Epithelial cell of esophagus (primary cell): ENCODE results near the gene QPRT.
"Not testable (repeated sequence)": the region's sequence is repeated elsewhere in the genome, so short reads cannot be mapped to it uniquely, and the experiment has no call there.

ENCODE experiments used
- DNase-seq: peaks from one replicate; pipeline ENCODE4 v3.0.0; 2010; ENCODE audit warnings: low read depth
- H3K4me3 ChIP-seq: 2 replicates; pipeline ENCODE4 v1.5.1; 2011; ENCODE audit warnings: mild to moderate bottlenecking, low read length, control low read depth
- CTCF ChIP-seq: IDR thresholded peaks from 2 replicates; pipeline ENCODE4 v1.5.1; 2011; ENCODE audit warnings: low read depth, mild to moderate bottlenecking, low read length, control low read depth, inconsistent platforms; ENCODE audit not compliant: insufficient read depth; ENCODE audit errors: missing control alignments

The QPRT gene

GRCh38 chr16:29702269-29702668, 23.3 kb downstream of the QPRT start:
- no peak for TF ChIP-seq CTCF
- no peak for DNase-seq
- no peak overlapping the region for H3K4me3 ChIP-seq

GRCh38 chr16:29705030-29705429, 26.1 kb downstream of the QPRT start:
- H3K4me3 ChIP-seq, result no peak overlapping the region
- TF ChIP-seq CTCF, result no peak
- DNase-seq, result no peak

- not testable (repeated sequence) for H3K4me3 ChIP-seq
Measured at GRCh38 chr16:29707160-29707559, 28.2 kb downstream of the QPRT start.

GRCh38 chr16:29708917-29709600, 30.1 kb downstream of the QPRT start:
- H3K4me3 ChIP-seq, result no peak overlapping the region
- TF ChIP-seq CTCF, result no peak
- no peak for DNase-seq

More at GRCh38 chr16:29707160-29707559, 28.2 kb downstream of the QPRT start:
- DNase-seq, result not testable (repeated sequence)

- DNase-seq, H3K4me3 ChIP-seq: not testable (repeated sequence)
Measured at GRCh38 chr16:29709657-29710056, 30.7 kb downstream of the QPRT start.

GRCh38 chr16:29710227-29711219, 31.5 kb downstream of the QPRT start:
- no peak overlapping the region for H3K4me3 ChIP-seq

GRCh38 chr16:29712809-29713208, 33.8 kb downstream of the QPRT start:
- no peak for TF ChIP-seq CTCF
- DNase-seq, result no peak
- H3K4me3 ChIP-seq, result no peak overlapping the region

More at GRCh38 chr16:29710227-29711219, 31.5 kb downstream of the QPRT start:
- peak; percentile 55 for TF ChIP-seq CTCF
- DNase-seq, result peak; percentile 70

GRCh38 chr16:29714396-29714795, 35.4 kb downstream of the QPRT start:
- no peak for TF ChIP-seq CTCF
- no peak overlapping the region for H3K4me3 ChIP-seq
- no peak for DNase-seq
